HEK293 (cell line): ENCODE data around the gene CABP1.

Source experiments
- CTCF ChIA-PET: fragments of 350-600 bp; formaldehyde crosslinking; extraction: SDS; loops from one replicate; lab custom pipeline; 2021; ENCODE audit warnings: antibody characterized with exemption; lab: Yijun Ruan, JAX
- POLR2A ChIA-PET: fragments of 300-600 bp; formaldehyde crosslinking; extraction: SDS; loops from one replicate; lab custom pipeline; 2020; ENCODE audit warnings: antibody characterized with exemption, inconsistent platforms; lab: Yijun Ruan, JAX
- H3K27ac ChIP-seq: fragments of 200-500 bp; sonication (Bioruptor generic); 2 replicates; pipeline ENCODE4 v1.5.1; 2014; ENCODE audit warnings: low read depth, low read length, control low read depth, inconsistent platforms; ENCODE audit errors: extremely low read depth
- H3K36me3 ChIP-seq, 2 experiments: fragments of 200-500 bp in 1 of 2; sonication (Bioruptor generic) in 1 of 2; 1 replicate in 1 of 2; 2 replicates in 1 of 2; pipeline ENCODE4 v1.5.1; 2014 to 2017; ENCODE audit warnings: inconsistent platforms in 2 of 2, low read length in 2 of 2; ENCODE audit not compliant: control insufficient read depth in 2 of 2, insufficient read depth in 1 of 2
- H3K4me1 ChIP-seq: fragments of 200-500 bp; sonication (Bioruptor generic); 2 replicates; pipeline ENCODE4 v1.5.1; 2014; ENCODE audit warnings: mild to moderate bottlenecking, low read length, inconsistent platforms; ENCODE audit not compliant: control insufficient read depth, insufficient read depth
- H3K4me3 ChIP-seq: 2 replicates; pipeline ENCODE4 v1.5.1; 2011; ENCODE audit warnings: low read depth, mild to moderate bottlenecking, control low read depth, low read length, moderate library complexity
- H3K9me3 ChIP-seq: fragments of 200-500 bp; sonication (Bioruptor generic); 2 replicates; pipeline ENCODE4 v1.5.1; 2014; ENCODE audit warnings: low read depth, low read length, inconsistent platforms; ENCODE audit not compliant: control insufficient read depth, insufficient read depth
- BCL11A ChIP-seq: fragments of 450-650 bp; formaldehyde crosslinking; IDR thresholded peaks from 2 replicates; pipeline ENCODE4 v1.5.1; 2016; ENCODE audit warnings: low read depth, missing biosample characterization, missing genetic modification characterization
- EGR2 ChIP-seq: fragments of 450-650 bp; formaldehyde crosslinking; IDR thresholded peaks from 2 replicates; pipeline ENCODE4 v1.5.1; 2016; ENCODE audit warnings: low read depth, missing biosample characterization, missing genetic modification characterization
- KLF1 ChIP-seq: fragments of 450-650 bp; formaldehyde crosslinking; IDR thresholded peaks from 2 replicates; pipeline ENCODE4 v1.5.1; 2016; ENCODE audit warnings: missing biosample characterization, missing genetic modification characterization
- KLF17 ChIP-seq: fragments of 450-650 bp; formaldehyde crosslinking; IDR thresholded peaks from 2 replicates; pipeline ENCODE4 v1.5.1; 2016; ENCODE audit warnings: missing biosample characterization, missing genetic modification characterization
- MZF1 ChIP-seq: fragments of 450-650 bp; formaldehyde crosslinking; IDR thresholded peaks from 2 replicates; pipeline ENCODE4 v1.5.1; 2017; ENCODE audit warnings: missing biosample characterization, missing genetic modification characterization, borderline replicate concordance
- PRDM1 ChIP-seq: fragments of 450-650 bp; formaldehyde crosslinking; IDR thresholded peaks from 2 replicates; pipeline ENCODE4; 2016; ENCODE audit warnings: missing biosample characterization, missing genetic modification characterization
- PRDM10 ChIP-seq: fragments of 450-650 bp; formaldehyde crosslinking; IDR thresholded peaks from 2 replicates; pipeline ENCODE4 v1.5.1; 2016; ENCODE audit warnings: missing biosample characterization, missing genetic modification characterization
- ZBTB1 ChIP-seq: fragments of 450-650 bp; formaldehyde crosslinking; IDR thresholded peaks from 2 replicates; pipeline ENCODE4 v1.5.1; 2016; ENCODE audit warnings: missing biosample characterization, missing genetic modification characterization
- ZFHX2 ChIP-seq: fragments of 450-650 bp; formaldehyde crosslinking; conservative IDR thresholded peaks from 2 replicates; pipeline ENCODE4 v1.5.1; 2016; ENCODE audit warnings: missing biosample characterization, missing genetic modification characterization
- ZIC2 ChIP-seq: fragments of 450-650 bp; formaldehyde crosslinking; IDR thresholded peaks from 2 replicates; pipeline ENCODE4 v1.5.1; 2016; ENCODE audit warnings: missing biosample characterization, missing genetic modification characterization
- ZNF133 ChIP-seq: fragments of 450-650 bp; formaldehyde crosslinking; IDR thresholded peaks from 2 replicates; pipeline ENCODE4 v1.5.1; 2016; ENCODE audit warnings: missing biosample characterization, missing genetic modification characterization
- ZNF155 ChIP-seq: fragments of 450-650 bp; formaldehyde crosslinking; IDR thresholded peaks from 2 replicates; pipeline ENCODE4 v1.5.1; 2016; ENCODE audit warnings: missing biosample characterization, missing genetic modification characterization
- ZNF157 ChIP-seq: fragments of 450-650 bp; formaldehyde crosslinking; IDR thresholded peaks from 2 replicates; pipeline ENCODE4 v1.5.1; 2016; ENCODE audit warnings: missing biosample characterization, missing genetic modification characterization
- ZNF16 ChIP-seq: fragments of 450-650 bp; formaldehyde crosslinking; IDR thresholded peaks from 2 replicates; pipeline ENCODE4 v1.5.1; 2016; ENCODE audit warnings: low read depth, missing biosample characterization, missing genetic modification characterization
- ZNF174 ChIP-seq: fragments of 450-650 bp; formaldehyde crosslinking; IDR thresholded peaks from 2 replicates; pipeline ENCODE4 v1.5.0; 2017; ENCODE audit warnings: missing biosample characterization, mild to moderate bottlenecking, missing genetic modification characterization
- ZNF19 ChIP-seq: fragments of 450-650 bp; formaldehyde crosslinking; IDR thresholded peaks from 2 replicates; pipeline ENCODE4; 2016; ENCODE audit warnings: missing biosample characterization, missing genetic modification characterization, low read depth
- ZNF211 ChIP-seq: fragments of 450-650 bp; formaldehyde crosslinking; IDR thresholded peaks from 2 replicates; pipeline ENCODE4 v1.5.1; 2016; ENCODE audit warnings: low read depth, missing biosample characterization, missing genetic modification characterization
- ZNF423 ChIP-seq: fragments of 450-650 bp; formaldehyde crosslinking; IDR thresholded peaks from 2 replicates; pipeline ENCODE4 v1.5.1; 2016; ENCODE audit warnings: missing biosample characterization, missing genetic modification characterization
- ZNF560 ChIP-seq: fragments of 450-650 bp; formaldehyde crosslinking; IDR thresholded peaks from 2 replicates; pipeline ENCODE4 v1.5.1; 2017; ENCODE audit warnings: missing biosample characterization, missing genetic modification characterization, borderline replicate concordance
- ZNF600 ChIP-seq: fragments of 450-650 bp; formaldehyde crosslinking; IDR thresholded peaks from 2 replicates; pipeline ENCODE4 v1.5.1; 2016; ENCODE audit warnings: missing biosample characterization, missing genetic modification characterization
- ZNF621 ChIP-seq: fragments of 450-650 bp; formaldehyde crosslinking; IDR thresholded peaks from 2 replicates; pipeline ENCODE4 v1.5.1; 2017; ENCODE audit warnings: missing biosample characterization, missing genetic modification characterization
- ZNF639 ChIP-seq: fragments of 450-650 bp; formaldehyde crosslinking; IDR thresholded peaks from 2 replicates; pipeline ENCODE4 v1.5.1; 2016; ENCODE audit warnings: missing biosample characterization, missing genetic modification characterization
- ZNF660 ChIP-seq: fragments of 450-650 bp; IDR thresholded peaks from 2 replicates; pipeline ENCODE4 v1.5.1; 2018; ENCODE audit warnings: missing biosample characterization, mild to moderate bottlenecking, missing genetic modification characterization
- ZNF677 ChIP-seq: fragments of 450-650 bp; IDR thresholded peaks from 2 replicates; pipeline ENCODE4 v1.5.0; 2018; ENCODE audit warnings: missing biosample characterization, mild to moderate bottlenecking, missing genetic modification characterization, moderate library complexity
- ZNF76 ChIP-seq: fragments of 450-650 bp; formaldehyde crosslinking; IDR thresholded peaks from 2 replicates; pipeline ENCODE4; 2016; ENCODE audit warnings: low read depth, missing biosample characterization, missing genetic modification characterization, borderline replicate concordance
- ZNF830 ChIP-seq: fragments of 450-650 bp; IDR thresholded peaks from 2 replicates; pipeline ENCODE4 v1.5.0; 2018; ENCODE audit warnings: missing biosample characterization, missing genetic modification characterization, low read depth, mild to moderate bottlenecking, moderate library complexity
- ZNF837 ChIP-seq: fragments of 450-650 bp; formaldehyde crosslinking; IDR thresholded peaks from 2 replicates; pipeline ENCODE4 v1.5.1; 2016; ENCODE audit warnings: missing biosample characterization, missing genetic modification characterization
- ZSCAN30 ChIP-seq: fragments of 450-650 bp; IDR thresholded peaks from 2 replicates; pipeline ENCODE4 v1.5.1; 2018; ENCODE audit warnings: missing biosample characterization, mild to moderate bottlenecking, missing genetic modification characterization, moderate library complexity

The CABP1 gene

GRCh38 chr12:120685522-120685921 is 45.1 kb downstream of the CABP1 start:
- Histone ChIP-seq H3K4me3 (no peak overlapping the region), H3K4me1 (peaks cover 9% of the 10 kb centered on the region; the same call in 1 of the 2 replicates), H3K36me3 (no peaks in the 10 kb centered on the region), H3K9me3 (no peaks in the 10 kb centered on the region), H3K27ac (no peak overlapping the region)
- no peak for TF ChIP-seq ZFHX2 (tag by site-specific recombination)
- TF ChIP-seq PRDM1 (tag by site-specific recombination), result no peak
- TF ChIP-seq ZBTB1 (tag by site-specific recombination), result no peak
- TF ChIP-seq ZNF660 (tag by site-specific recombination), result no peak
- TF ChIP-seq EGR2 (tag by site-specific recombination), result no peak
- TF ChIP-seq ZNF16 (tag by site-specific recombination), result no peak
- no peak for TF ChIP-seq ZNF639 (tag by site-specific recombination)
- no peak for TF ChIP-seq MZF1 (tag by site-specific recombination)
- TF ChIP-seq ZNF155, result no peak
- TF ChIP-seq ZNF211 (tag by site-specific recombination), result no peak
- no peak for TF ChIP-seq ZNF677 (tag by site-specific recombination)
- CTCF ChIA-PET, result interaction anchor here (0.6 to 1.5 kb wide), 2 partner anchors 36 to 492 kb away, joined by 3 to 6 read pairs; no protein-coding TSS in a partner anchor
- POLR2A ChIA-PET, result no interaction called here

- Histone ChIP-seq H3K4me3 (peak overlapping the region; percentile 81), H3K9me3 (no peaks in the 10 kb centered on the region), H3K27ac (peak overlapping the region; percentile 75), H3K4me1 (peaks cover 9% of the 10 kb centered on the region; the same call in 1 of the 2 replicates), H3K36me3 (no peaks in the 10 kb centered on the region)
- POLR2A ChIA-PET, result interaction anchor here (0.6 to 1.5 kb wide), 7 partner anchors 12 to 395 kb away, joined by 3 to 6 read pairs (median 4); partner anchors contain the start of genes POP5 and RNU4-2
- CTCF ChIA-PET, result interaction anchor here (0.7 to 1.5 kb wide), 3 partner anchors 31 to 39 kb away, joined by 3 to 6 read pairs (median 3); no protein-coding TSS in a partner anchor
- TF ChIP-seq KLF1 (peak; percentile 77), KLF17 (tag by site-specific recombination) (peak; percentile 18; the same call in 1 of the 2 replicates), ZIC2 (tag by site-specific recombination) (peak; percentile 69), ZNF174 (tag by site-specific recombination) (no peak), ZNF76 (tag by site-specific recombination) (0 out of 2 replicates have a peak, but pooled peaks have one; percentile 5), ZNF600 (tag by site-specific recombination) (peak; percentile 80), ZNF830 (no peak), ZNF423 (peak; percentile 94), ZNF19 (tag by site-specific recombination) (no peak), ZSCAN30 (tag by site-specific recombination) (peak; percentile 43), ZNF157 (tag by site-specific recombination) (no peak), PRDM10 (tag by site-specific recombination) (peak; percentile 99), ZNF621 (tag by site-specific recombination) (no peak), ZNF837 (tag by site-specific recombination) (no peak), BCL11A (tag by site-specific recombination) (no peak), ZNF133 (tag by site-specific recombination) (no peak), ZNF560 (tag by site-specific recombination) (0 out of 2 replicates have a peak, but pooled peaks have one; percentile 42)
Observed at GRCh38 chr12:120686151-120686689, 45.8 kb downstream of the CABP1 start.
